Mesothelial cell of epicardium (in vitro differentiated cells): ENCODE data around the gene ZNF664. TPM values are rescaled to one million over a fixed set of nuclear protein-coding genes. Genes with fewer than 3 reads are reported as not detected.
"Not testable (repeated sequence)": the region's sequence is repeated elsewhere in the genome, so short reads cannot be mapped to it uniquely, and the experiment has no call there.

ENCODE experiments used
- DNase-seq, 2 experiments: peaks; one replicate each; pipeline ENCODE4 v3.0.0; 2021; ENCODE audit warnings: low spot score in 2 of 2; ENCODE audit not compliant: unreplicated experiment in 2 of 2
- H3K27ac Mint-ChIP-seq: 2 replicates; pipeline ENCODE4 v1.8.0; 2021; ENCODE audit warnings: mixed read lengths
- H3K27me3 Mint-ChIP-seq: 2 replicates; pipeline ENCODE4 v1.8.0; 2021; ENCODE audit warnings: low read depth, mixed read lengths
- H3K36me3 Mint-ChIP-seq: 2 replicates; pipeline ENCODE4 v1.8.0; 2021; ENCODE audit warnings: mixed read lengths
- H3K4me1 Mint-ChIP-seq: 2 replicates; pipeline ENCODE4 v1.8.0; 2021; ENCODE audit warnings: mixed read lengths
- H3K4me3 Mint-ChIP-seq: 2 replicates; pipeline ENCODE4 v1.8.0; 2021; ENCODE audit warnings: mild to moderate bottlenecking, moderate library complexity, mixed read lengths
- H3K9me3 Mint-ChIP-seq: 2 replicates; pipeline ENCODE4 v1.8.0; 2021; ENCODE audit warnings: mixed read lengths
- total RNA-seq: library from RNA; stranded (reverse); gene quantifications from 3 replicates; pipeline ENCODE4 v1.2.1, GENCODE V29; 2021
- TF ChIP-seq, protein P1 (sequence below): fragments of 200-600 bp; sonication (generic); IDR thresholded peaks from one replicate; pipeline ENCODE4 v1.5.0; 2021; ENCODE audit warnings: antibody characterized with exemption; ENCODE audit not compliant: unreplicated experiment

ZNF664 gene
- total RNA-seq, 1 donor from 2014 or later = 112 TPM

DNA sequence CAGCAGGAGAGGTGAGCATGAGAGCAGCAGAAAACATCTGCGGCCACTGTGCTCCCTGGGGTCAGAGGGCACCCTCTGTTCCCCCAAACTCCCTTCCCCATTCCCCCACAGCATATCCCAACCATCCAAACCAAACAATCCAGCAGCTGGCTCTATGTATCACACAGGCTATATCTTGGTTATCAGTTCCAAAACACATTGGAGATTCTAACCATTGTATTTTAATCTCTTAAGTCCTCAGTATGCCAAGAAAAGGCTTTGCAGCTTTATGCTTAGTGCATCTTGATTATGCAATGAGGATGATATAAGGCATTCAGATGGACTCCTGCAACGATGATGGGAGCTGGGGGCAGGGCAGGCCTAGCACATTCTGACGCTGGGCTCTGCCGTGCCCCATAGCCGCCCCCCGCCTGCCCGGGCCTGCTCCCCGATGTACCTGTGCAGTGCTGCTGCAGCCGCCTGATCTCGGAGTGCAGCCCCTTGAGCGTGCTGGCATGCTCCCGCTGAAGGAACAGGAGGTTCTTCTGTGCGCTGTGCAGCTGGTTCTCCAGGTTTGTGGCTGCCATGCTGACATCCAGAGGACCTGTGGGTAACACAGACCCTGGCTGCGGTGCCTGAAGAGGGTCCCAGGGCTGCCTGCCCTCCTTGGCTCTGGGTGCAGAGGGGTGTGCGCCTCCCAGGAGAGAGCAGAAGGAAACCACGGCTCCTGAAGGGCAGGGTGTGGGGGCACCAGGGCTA, 29.9 kb upstream of the ZNF664 start:
- Mint-ChIP-seq H3K27me3 (no peaks in the 10 kb centered on the region), H3K4me1 (peaks cover 13% of the 10 kb centered on the region), H3K9me3 (no peaks in the 10 kb centered on the region), H3K36me3 (peaks cover 32% of the 10 kb centered on the region), H3K4me3 (no peak overlapping the region), H3K27ac (no peak overlapping the region)
- no peak for DNase-seq
- TF ChIP-seq, protein P1, sequence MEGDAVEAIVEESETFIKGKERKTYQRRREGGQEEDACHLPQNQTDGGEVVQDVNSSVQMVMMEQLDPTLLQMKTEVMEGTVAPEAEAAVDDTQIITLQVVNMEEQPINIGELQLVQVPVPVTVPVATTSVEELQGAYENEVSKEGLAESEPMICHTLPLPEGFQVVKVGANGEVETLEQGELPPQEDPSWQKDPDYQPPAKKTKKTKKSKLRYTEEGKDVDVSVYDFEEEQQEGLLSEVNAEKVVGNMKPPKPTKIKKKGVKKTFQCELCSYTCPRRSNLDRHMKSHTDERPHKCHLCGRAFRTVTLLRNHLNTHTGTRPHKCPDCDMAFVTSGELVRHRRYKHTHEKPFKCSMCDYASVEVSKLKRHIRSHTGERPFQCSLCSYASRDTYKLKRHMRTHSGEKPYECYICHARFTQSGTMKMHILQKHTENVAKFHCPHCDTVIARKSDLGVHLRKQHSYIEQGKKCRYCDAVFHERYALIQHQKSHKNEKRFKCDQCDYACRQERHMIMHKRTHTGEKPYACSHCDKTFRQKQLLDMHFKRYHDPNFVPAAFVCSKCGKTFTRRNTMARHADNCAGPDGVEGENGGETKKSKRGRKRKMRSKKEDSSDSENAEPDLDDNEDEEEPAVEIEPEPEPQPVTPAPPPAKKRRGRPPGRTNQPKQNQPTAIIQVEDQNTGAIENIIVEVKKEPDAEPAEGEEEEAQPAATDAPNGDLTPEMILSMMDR = no peak

- Mint-ChIP-seq H3K4me1 (peaks cover 5% of the 10 kb centered on the region), H3K27me3 (no peaks in the 10 kb centered on the region), H3K27ac (no peak overlapping the region), H3K9me3 (no peaks in the 10 kb centered on the region), H3K4me3 (no peak overlapping the region), H3K36me3 (peaks cover 36% of the 10 kb centered on the region)
- no peak for DNase-seq
- TF ChIP-seq, protein P1 = no peak
Measured at GRCh38 chr12:123943816-123944215, 29.2 kb upstream of the ZNF664 start.

DNA sequence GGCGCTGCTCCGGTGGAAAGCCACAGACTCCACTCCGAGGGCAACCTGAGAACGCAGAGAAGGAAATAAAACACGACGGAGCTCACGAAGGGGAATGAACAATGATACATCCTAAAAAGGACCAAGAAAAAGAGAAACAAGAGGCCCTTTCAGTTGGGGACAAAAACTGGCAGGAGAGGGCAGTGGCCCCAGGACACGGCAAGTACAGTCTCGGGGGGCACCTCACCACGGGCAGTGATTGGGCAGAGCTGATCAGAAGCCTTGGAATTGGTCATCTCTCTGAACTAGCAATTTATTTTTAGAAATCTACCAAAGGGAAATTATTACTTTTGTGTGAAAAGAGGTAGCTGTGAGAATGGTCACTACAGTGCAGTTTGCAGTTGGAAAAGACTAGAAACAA, 28.3 kb upstream of the ZNF664 start:
- no peaks in the 10 kb centered on the region for H3K9me3 Mint-ChIP-seq
- DNase-seq = no peak
- H3K4me3 Mint-ChIP-seq = no peak overlapping the region
- peaks cover 2% of the 10 kb centered on the region for H3K4me1 Mint-ChIP-seq
- H3K27ac Mint-ChIP-seq = no peak overlapping the region
- H3K36me3 Mint-ChIP-seq = peaks cover 40% of the 10 kb centered on the region
- no peaks in the 10 kb centered on the region for H3K27me3 Mint-ChIP-seq
- TF ChIP-seq, protein P1 = no peak

DNA sequence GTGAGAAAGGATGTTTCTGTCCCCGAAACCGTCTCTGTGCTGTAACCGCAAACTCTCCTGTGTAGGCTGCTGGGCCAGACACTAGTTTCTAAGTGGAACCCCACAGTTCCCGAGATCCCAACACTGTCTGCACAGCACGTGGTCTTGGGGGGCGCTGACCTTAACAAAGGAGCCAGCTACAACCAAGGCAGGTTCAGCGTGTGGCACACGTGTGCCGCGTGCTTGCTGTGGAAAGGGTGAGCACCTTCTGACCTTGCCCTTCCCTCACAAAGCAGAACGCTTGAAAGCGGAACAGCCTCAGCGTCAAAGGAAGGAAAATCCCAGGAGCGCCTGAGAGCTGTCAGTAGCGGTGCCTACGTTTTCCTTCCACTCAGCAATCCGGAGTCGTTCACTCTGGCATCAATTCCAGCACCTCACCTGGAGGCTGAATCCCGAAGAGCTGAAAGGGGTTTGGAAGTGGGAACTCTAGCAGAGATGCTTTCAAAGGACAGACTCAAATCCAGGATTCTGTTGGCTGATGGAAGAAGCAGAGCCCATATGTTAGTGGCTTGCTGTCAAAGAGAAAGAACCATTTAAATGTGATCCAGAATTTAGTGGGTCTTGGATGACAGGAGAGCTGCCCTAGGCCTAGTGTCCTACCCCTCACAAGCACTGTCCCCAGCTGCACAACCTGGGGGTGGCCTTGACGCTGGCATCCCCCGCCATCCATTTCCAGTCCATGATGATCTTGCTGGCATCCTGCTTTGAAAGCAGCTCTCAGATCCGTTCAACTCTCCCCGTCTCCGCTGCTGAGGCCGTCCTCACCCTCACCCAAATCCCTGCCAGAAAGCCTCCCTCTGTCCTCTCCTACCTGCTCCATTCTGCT, 27.5 kb upstream of the ZNF664 start:
- TF ChIP-seq, protein P1 = no peak
- Mint-ChIP-seq H3K4me3 (no peak overlapping the region), H3K36me3 (peaks cover 40% of the 10 kb centered on the region), H3K4me1 (peaks cover 2% of the 10 kb centered on the region), H3K27me3 (no peaks in the 10 kb centered on the region), H3K9me3 (no peaks in the 10 kb centered on the region), H3K27ac (no peak overlapping the region)
- no peak for DNase-seq

DNA sequence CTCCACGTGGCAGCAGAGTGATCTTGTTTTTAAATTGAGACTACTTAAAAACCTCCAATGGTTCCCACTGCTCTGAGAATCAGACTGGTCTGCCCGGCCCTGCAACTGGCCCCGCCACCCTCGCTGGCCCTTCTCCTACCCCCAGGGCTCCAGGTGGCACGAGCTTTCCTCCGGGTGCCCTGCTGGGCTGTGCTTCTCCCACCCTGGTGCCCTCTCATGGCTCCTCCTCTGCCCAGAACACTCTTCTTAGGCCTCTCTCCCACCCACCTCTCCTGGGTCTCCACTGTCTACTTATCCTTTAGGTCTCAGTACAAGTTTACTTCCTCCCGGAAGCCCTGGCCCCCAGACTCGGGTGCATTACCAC, 26.9 kb upstream of the ZNF664 start:
- DNase-seq = no peak
- Mint-ChIP-seq H3K9me3 (no peaks in the 10 kb centered on the region), H3K27me3 (no peaks in the 10 kb centered on the region), H3K36me3 (peaks cover 39% of the 10 kb centered on the region), H3K4me1 (peaks cover 2% of the 10 kb centered on the region), H3K27ac (no peak overlapping the region), H3K4me3 (no peak overlapping the region)
- TF ChIP-seq, protein P1 = no peak

GRCh38 chr12:123946516-123947505, 26.2 kb upstream of the ZNF664 start:
- H3K4me1 Mint-ChIP-seq, H3K4me3 Mint-ChIP-seq, DNase-seq, H3K9me3 Mint-ChIP-seq, H3K27ac Mint-ChIP-seq, H3K27me3 Mint-ChIP-seq: not testable (repeated sequence)
- peaks cover 33% of the 10 kb centered on the region for H3K36me3 Mint-ChIP-seq

DNA sequence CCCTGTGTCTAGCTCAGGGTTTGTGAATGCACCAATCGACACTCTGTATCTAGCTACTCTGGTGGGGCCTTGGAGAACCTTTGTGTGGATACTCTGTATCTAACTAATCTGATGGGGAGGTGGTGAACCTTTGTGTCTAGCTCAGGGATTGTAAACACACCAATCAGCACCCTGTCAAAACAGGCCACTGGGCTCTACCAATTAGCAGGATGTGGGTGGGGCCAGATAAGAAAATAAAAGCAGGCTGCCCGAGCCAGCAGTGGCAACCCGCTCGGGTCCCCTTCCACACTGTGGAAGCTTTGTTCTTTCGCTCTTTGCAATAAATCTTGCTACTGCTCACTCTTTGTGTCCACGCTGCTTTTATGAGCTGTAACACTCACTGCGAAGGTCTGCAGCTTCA, 25.5 kb upstream of the ZNF664 start:
- peaks cover 26% of the 10 kb centered on the region for H3K36me3 Mint-ChIP-seq
- H3K9me3 Mint-ChIP-seq, H3K4me1 Mint-ChIP-seq, DNase-seq, H3K4me3 Mint-ChIP-seq, H3K27me3 Mint-ChIP-seq: not testable (repeated sequence)
- H3K27ac Mint-ChIP-seq = peak overlapping the region; percentile 39
